ENCODE measurements around the gene MRPL27.
"Not testable (repeated sequence)": the region's sequence is repeated elsewhere in the genome, so short reads cannot be mapped to it uniquely, and the experiment has no call there.

Gene MRPL27

DNA sequence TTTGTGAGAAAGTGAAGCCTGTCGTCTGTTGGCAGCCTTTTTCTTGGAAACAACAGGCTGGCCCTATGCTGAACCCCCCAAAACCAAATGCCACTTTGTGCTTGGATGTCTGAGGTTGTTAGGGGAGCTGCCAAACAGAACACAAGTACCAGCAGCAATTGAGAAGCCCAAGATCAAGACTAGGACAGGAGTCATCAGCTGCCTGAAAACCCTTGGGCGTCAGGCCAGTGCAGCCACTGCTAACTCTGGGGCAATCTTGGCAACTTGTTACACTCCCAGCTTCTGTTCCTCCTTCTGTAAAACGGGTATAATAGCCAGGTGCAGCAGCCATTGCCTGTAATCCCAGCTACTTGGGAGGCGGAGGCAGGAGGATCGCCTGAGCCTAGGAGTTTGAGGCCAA, 33.6 kb upstream of the MRPL27 start:
- no peak for TF ChIP-seq Cebpa-rat (IDR thresholded peaks at IDR 0.05)
- no peaks in the 10 kb centered on the region for H3K36me3 ChIP-seq
- H3K4me3 ChIP-seq, result no peak overlapping the region
- H3K27me3 ChIP-seq, result no peaks in the 10 kb centered on the region
- no peaks in the 10 kb centered on the region for H4K20me1 ChIP-seq
- no peak overlapping the region for H3K4me2 ChIP-seq
- H3K4me1 ChIP-seq, result no peaks in the 10 kb centered on the region
- H3K27ac ChIP-seq, result no peak overlapping the region
- no peaks in the 10 kb centered on the region for H3K9me3 ChIP-seq (replicated peaks in 1 of 11)
- no peak overlapping the region for H3K9ac ChIP-seq

DNA sequence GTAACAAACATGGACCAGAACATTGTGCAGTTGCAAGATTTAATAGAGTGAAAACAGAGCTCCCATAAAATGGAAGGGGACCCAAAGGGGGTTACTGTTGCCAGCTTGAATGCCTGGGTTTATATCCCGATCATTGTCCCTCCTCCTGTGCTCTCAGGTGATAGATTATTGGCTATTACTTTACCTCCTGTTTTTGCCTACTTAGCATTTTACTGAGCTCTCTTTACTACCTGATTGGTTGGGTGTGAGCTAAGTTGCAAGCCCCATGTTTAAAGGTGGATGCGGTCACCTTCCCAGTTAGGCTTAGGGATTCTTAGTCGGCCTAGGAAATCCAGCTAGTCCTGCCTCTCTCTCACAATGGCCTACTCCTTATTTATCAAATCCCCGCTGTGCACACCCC, 32.4 kb upstream of the MRPL27 start:
- H4K20me1 ChIP-seq; H3K4me3 ChIP-seq; H3K27me3 ChIP-seq; H3K9me3 ChIP-seq (replicated peaks in 1 of 11); H3K27ac ChIP-seq; H3K9ac ChIP-seq; H3K4me2 ChIP-seq; H3K36me3 ChIP-seq; H3K4me1 ChIP-seq: not testable (repeated sequence)

DNA sequence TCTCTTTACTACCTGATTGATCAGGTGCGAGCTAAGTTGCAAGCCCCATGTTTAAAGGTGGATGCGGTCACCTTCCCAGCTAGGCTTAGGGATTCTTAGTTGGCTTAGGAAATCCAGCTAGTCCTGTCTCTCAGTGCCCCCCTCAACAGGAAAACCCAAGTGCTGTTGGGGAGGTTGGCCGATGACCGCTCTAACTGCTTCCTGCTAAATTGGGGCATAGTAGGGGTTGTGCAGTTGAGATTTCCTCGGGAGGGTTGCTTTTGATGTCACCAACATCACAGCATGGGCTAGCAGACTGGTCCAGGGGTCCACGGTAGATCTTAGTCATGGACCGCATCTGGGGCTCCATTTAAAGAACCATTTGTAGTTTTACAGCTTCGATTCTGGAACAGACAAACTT, 26.6 kb upstream of the MRPL27 start:
- Histone ChIP-seq H4K20me1 (peaks cover 20 to 26% (median 23%) of the 10 kb centered on the region in 11 experiments; a peak in 21 of 22 replicates), H3K9me3 (replicated peaks in 1 of 11) (peaks cover 9 to 19% (median 18%) of the 10 kb centered on the region in 11 experiments; a peak in 18 of 22 replicates), H3K4me1 (peaks cover 19 to 24% (median 21%) of the 10 kb centered on the region in 10 experiments), H3K36me3 (peaks cover 6 to 16% (median 13%) of the 10 kb centered on the region in 11 experiments)
- not testable (repeated sequence) for H3K27me3 ChIP-seq, H3K4me2 ChIP-seq, H3K9ac ChIP-seq, H3K27ac ChIP-seq, H3K4me3 ChIP-seq

DNA sequence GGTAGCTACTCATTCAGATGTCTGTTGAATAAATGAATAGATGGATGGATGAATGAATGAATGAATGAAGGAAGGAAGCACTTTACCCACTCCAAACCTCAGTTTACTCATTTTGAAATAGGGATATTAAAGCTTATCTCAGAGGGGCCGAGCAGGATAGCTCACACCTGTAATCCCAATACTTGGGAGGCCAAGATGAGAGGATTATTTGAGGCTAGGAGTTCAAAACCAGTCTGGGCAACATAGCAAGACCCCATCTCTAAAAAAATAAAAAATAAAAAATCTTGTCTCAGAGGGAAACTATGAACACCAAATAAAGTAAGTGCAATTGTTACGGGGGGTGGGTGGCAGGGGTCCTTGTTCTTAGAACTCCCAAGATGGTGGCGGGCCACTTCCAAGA, 25.7 kb upstream of the MRPL27 start:
- H3K27me3 ChIP-seq, H3K4me3 ChIP-seq, H3K4me2 ChIP-seq, H3K9ac ChIP-seq, H3K27ac ChIP-seq: not testable (repeated sequence)
- H3K9me3 ChIP-seq (replicated peaks in 1 of 11), result peaks cover 9 to 19% (median 18%) of the 10 kb centered on the region in 11 experiments; a peak in 18 of 22 replicates
- peaks cover 29 to 35% (median 32%) of the 10 kb centered on the region in 11 experiments; a peak in 21 of 22 replicates for H4K20me1 ChIP-seq
- H3K4me1 ChIP-seq, result peaks cover 19 to 26% (median 22%) of the 10 kb centered on the region in 10 experiments
- H3K36me3 ChIP-seq, result peaks cover 15 to 25% (median 23%) of the 10 kb centered on the region in 11 experiments

DNA sequence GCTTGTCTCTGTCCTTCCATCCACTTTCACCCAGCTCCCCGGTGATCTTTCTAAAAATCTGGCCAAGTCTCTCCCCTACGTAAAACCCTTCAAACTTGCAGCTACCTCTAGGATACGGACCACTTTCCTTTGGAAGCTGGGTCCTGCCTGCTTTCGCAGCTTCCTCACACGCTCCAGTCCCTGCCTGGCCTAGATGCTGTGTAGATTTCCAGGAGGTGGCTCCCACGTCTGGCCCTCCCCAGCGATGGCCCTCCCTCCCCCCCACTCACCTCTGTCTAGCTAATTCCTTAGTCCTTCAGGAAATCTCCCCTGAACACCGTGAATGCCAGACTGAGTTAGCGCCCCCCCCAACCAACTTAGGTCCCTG, 24.9 kb upstream of the MRPL27 start:
- H3K36me3 ChIP-seq, result peaks cover 23 to 32% (median 30%) of the 10 kb centered on the region in 11 experiments
- peak overlapping the region in 8 of 10 experiments; percentile 82 to 96 (median 91); a peak in 11 of 20 replicates for H3K4me3 ChIP-seq
- H3K4me2 ChIP-seq, result peak overlapping the region; percentile 80 to 98 (median 95)
- H3K9me3 ChIP-seq (replicated peaks in 1 of 11), result peaks cover 9 to 19% (median 18%) of the 10 kb centered on the region in 11 experiments; a peak in 18 of 22 replicates
- no peak for TF ChIP-seq Cebpa-rat (IDR thresholded peaks at IDR 0.05)
- H4K20me1 ChIP-seq, result peaks cover 37 to 43% (median 38%) of the 10 kb centered on the region in 11 experiments; a peak in 21 of 22 replicates
- peaks cover 19 to 26% (median 22%) of the 10 kb centered on the region in 10 experiments for H3K4me1 ChIP-seq
- H3K27ac ChIP-seq, result peak overlapping the region in 6 of 11 experiments; percentile 89 to 96 (median 94); a peak in 6 of 22 replicates
- no peaks in the 10 kb centered on the region for H3K27me3 ChIP-seq
- peak overlapping the region; percentile 90 to 99 (median 95); a peak in 14 of 22 replicates for H3K9ac ChIP-seq

DNA sequence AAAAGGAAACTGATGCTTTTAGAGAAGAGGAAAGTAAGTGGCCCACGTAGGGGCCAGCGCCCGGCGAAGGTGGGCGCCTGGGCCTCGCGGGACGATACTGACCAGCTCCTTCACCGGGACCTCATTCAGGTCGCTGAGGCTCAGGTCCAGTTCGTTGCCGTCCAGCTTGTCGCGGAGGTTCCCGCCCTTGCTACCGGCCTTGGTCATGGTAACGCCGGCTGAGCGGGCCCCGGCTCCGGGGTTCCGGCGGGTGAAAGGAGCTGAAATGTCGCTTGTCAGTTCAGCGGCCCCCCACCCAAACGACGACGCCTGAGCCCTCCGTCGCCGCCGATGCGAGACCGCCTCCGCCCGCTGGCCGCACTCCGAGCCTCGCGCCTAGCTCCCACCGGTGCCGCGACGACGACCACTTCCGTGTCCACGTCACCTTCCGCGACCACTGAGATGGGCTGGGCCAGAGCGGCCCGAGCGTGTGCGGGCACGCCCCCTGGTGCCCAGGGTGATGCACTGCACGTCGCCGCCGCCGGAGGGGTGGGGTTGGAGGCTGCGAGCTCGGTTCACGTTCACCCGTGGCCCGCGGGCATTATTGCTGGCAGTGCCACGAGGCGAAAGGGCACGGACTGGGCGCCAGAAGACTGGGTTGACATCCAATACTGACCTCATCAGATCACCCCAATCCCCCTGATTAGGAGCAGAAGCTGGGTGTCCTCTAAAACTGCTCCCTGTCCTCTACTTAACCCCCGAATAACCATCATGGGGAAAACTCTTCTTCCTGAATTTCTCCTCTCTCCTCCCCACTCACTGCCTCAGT, 24.3 kb upstream of the MRPL27 start, which contains the start of gene LRRC59:
TSS of gene LRRC59 (minus strand) at position 413 of the 808 bp plus-strand sequence. CDS start at position 207, 206 bp downstream.
- H4K20me1 ChIP-seq, result peaks cover 43 to 49% (median 44%) of the 10 kb centered on the region in 11 experiments; a peak in 21 of 22 replicates
- no peak for TF ChIP-seq Cebpa-rat (IDR thresholded peaks at IDR 0.05)
- peak within 1 kb of the TSS; percentile 88 to 97 (median 93) for H3K27ac ChIP-seq

DNA sequence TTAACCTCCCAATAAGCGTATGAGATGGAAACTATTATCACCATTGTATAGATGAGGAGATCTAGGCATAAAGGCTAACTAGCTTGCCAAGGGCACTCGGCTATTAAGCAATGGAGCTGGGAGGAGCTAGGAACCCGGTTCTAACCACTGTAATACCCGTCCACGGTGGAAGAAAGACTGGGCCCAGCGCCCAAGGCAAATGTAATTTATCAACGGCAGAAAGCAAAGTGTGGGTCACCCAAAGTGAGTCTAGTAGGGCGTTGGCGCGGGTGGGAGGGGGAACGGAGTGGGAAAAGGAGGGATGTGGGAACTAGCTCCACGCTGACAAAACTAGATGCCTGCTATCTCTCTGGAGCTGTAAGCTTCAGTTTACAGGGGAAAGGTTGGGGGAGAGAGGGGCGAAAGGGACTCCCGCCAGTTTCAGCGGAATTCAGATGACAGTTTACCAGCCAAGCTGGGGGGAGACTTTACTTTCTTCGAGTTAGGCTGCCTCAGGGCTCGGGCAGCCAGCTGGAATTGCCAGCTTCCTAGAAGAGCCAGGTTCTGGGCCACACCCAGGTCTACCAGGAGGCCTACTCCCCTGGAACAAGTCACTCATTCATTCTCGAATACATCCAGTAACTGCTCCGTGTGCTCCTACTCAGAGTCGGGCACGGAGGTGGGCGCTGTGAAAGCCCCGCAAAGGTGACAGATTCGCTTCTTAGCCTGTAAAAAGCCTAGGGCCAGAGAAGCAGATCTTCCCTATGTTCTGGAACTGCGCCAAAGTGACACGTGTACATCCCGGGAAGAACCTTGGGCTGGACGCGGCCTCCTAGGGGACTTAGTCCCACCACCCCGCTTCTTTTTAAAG, 23.5 kb upstream of the MRPL27 start:
- peaks cover 9 to 19% (median 18%) of the 10 kb centered on the region in 11 experiments; a peak in 18 of 22 replicates for H3K9me3 ChIP-seq (replicated peaks in 1 of 11)
- peak overlapping the region; percentile 82 to 98 (median 91) for H3K4me3 ChIP-seq
- no peaks in the 10 kb centered on the region for H3K27me3 ChIP-seq
- peak overlapping the region; percentile 90 to 99 (median 95) for H3K9ac ChIP-seq
- H4K20me1 ChIP-seq, result peaks cover 46 to 57% (median 53%) of the 10 kb centered on the region in 11 experiments; a peak in 21 of 22 replicates
- peak overlapping the region; percentile 88 to 98 (median 96) for H3K4me2 ChIP-seq
- H3K27ac ChIP-seq, result peak overlapping the region; percentile 88 to 97 (median 93)
- TF ChIP-seq Cebpa-rat (IDR thresholded peaks at IDR 0.05), result no peak
- peaks cover 37 to 47% (median 44%) of the 10 kb centered on the region in 11 experiments for H3K36me3 ChIP-seq
- H3K4me1 ChIP-seq, result peaks cover 19 to 33% (median 22%) of the 10 kb centered on the region in 10 experiments

More for the DNA sequence above, 24.3 kb upstream of the MRPL27 start, which contains the start of gene LRRC59:
- no peaks in the 10 kb centered on the region for H3K27me3 ChIP-seq
- H3K4me1 ChIP-seq, result peaks cover 19 to 26% (median 22%) of the 10 kb centered on the region in 10 experiments
- peaks cover 28 to 38% (median 36%) of the 10 kb centered on the region in 11 experiments for H3K36me3 ChIP-seq
- H3K4me3 ChIP-seq, result peak within 1 kb of the TSS; percentile 82 to 98 (median 91)
- peaks cover 9 to 19% (median 18%) of the 10 kb centered on the region in 11 experiments; a peak in 18 of 22 replicates for H3K9me3 ChIP-seq (replicated peaks in 1 of 11)
- peak within 1 kb of the TSS; percentile 90 to 99 (median 95) for H3K9ac ChIP-seq
- H3K4me2 ChIP-seq, result peak within 1 kb of the TSS; percentile 88 to 98 (median 96)

DNA sequence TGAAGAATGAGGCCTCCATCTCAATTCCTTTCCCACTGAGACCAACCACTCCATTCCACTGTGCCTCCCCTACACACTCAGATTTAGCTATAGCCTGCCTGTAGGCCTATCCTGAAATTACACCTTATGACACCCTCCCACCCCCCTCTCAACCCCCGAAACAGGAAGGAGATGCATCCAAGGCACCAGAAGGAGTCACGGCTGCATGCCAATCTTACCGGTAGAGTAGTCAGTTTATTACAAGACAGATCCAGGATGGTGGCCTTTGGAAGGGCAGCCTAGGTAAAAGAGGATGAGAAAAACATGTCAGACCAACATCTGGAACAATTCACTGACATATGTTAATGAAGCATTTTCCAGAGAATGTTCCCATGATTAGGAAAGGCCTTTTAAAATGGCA, 21.7 kb upstream of the MRPL27 start:
- Histone ChIP-seq H3K9ac (peak overlapping the region in 7 of 11 experiments; percentile 90 to 99 (median 94); a peak in 12 of 22 replicates), H3K4me3 (peak overlapping the region in 6 of 10 experiments; percentile 86 to 98 (median 91); a peak in 8 of 20 replicates), H3K27ac (no peak overlapping the region), H3K4me1 (peaks cover 19 to 34% (median 22%) of the 10 kb centered on the region in 10 experiments), H3K9me3 (replicated peaks in 1 of 11) (peaks cover 8 to 13% (median 10%) of the 10 kb centered on the region in 11 experiments; a peak in 18 of 22 replicates), H3K4me2 (peak overlapping the region; percentile 88 to 98 (median 96); a peak in 20 of 22 replicates), H3K36me3 (peaks cover 54 to 64% (median 62%) of the 10 kb centered on the region in 11 experiments), H4K20me1 (peaks cover 47 to 75% (median 70%) of the 10 kb centered on the region in 11 experiments; a peak in 21 of 22 replicates), H3K27me3 (no peaks in the 10 kb centered on the region)
- no peak for TF ChIP-seq Cebpa-rat (IDR thresholded peaks at IDR 0.05)

Data from BLaER1 treated with 17β-estradiol and CSF1 and Interleukin-3, amounts not matched to agents 10 nM and 100 nM (cell line).